HEK293T (cell line): ENCODE data around the gene MYL6B.

Source experiments
- SP1 ChIP-seq: fragments of 450-650 bp; IDR thresholded peaks from 2 replicates; pipeline ENCODE4 v1.6.1; 2017
- ZNF384 ChIP-seq: fragments of 450-650 bp; IDR thresholded peaks from 2 replicates; pipeline ENCODE4 v1.6.1; 2016

DNA sequence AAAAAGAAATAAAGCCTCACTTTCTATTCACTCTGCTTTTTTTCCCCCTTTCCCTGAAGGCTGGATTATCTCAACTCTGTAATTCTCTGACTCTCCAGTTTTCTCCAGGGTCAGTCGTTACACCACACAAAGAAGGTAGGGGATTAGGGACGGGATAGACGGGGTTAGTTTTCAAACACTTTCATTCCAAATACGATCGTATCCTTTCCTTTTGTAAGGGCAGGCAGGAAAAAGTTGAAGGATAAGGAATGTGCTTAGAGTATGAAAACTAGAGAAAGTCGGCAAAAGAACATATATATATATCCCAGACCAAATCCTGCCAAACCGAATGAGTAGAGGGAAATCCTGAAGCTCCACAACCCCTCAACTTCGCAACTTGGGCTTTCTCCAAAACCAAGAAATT is 24.9 kb upstream of the MYL6B start:
- TF ChIP-seq ZNF384 (no peak), SP1 (no peak)
